Stomach (tissue), 9 donors: ENCODE results near the gene PDCD1. TPM values are rescaled to one million over a fixed set of nuclear protein-coding genes. Genes with fewer than 3 reads are reported as not detected.

ENCODE experiments used
- DNase-seq, 2 donors: peaks; one replicate each; pipeline versions ENCODE4 v3.0.0 to v3.0.0-alpha.2; 2013 to 2019
- H3K27ac ChIP-seq, 5 donors: fragments of 200-600 bp in 4 of 5; sonication (generic) in 4 of 5; one replicate each; pipeline ENCODE4 v1.5.1; 2013 to 2019; ENCODE audit warnings: mild to moderate bottlenecking in 1 of 5, moderate library complexity in 1 of 5
- H3K27me3 ChIP-seq, 3 donors: fragments of 200-600 bp; sonication (generic); one replicate each; pipeline ENCODE4 v1.5.1; 2017 to 2019; ENCODE audit warnings: mixed run types in 1 of 3
- H3K36me3 ChIP-seq, 4 donors: fragments of 200-600 bp; sonication (generic); 1 replicate in 3 of 4; 2 replicates in 1 of 4; pipeline ENCODE4 v1.5.1; 2016 to 2019
- H3K4me1 ChIP-seq, 4 donors: fragments of 200-600 bp; sonication (generic); one replicate each; pipeline ENCODE4 v1.5.1; 2016 to 2019
- H3K4me3 ChIP-seq, 4 donors: fragments of 200-600 bp; sonication (generic) in 3 of 4; one replicate each; pipeline ENCODE4 v1.5.1; 2016 to 2019; ENCODE audit warnings: mild to moderate bottlenecking in 1 of 4
- H3K9me3 ChIP-seq, 4 donors: fragments of 200-600 bp; sonication (generic); one replicate each; pipeline ENCODE4 v1.5.1; 2016 to 2019
- EP300 ChIP-seq: sonication (generic); formaldehyde crosslinking; IDR thresholded peaks from one replicate; pipeline ENCODE4 v1.6.1; 2017; ENCODE audit warnings: antibody characterized with exemption
- POLR2A ChIP-seq, 4 donors: fragments of 450-650 bp; IDR thresholded peaks; one replicate each; pipeline ENCODE4 v1.6.1; 2016; ENCODE audit warnings: antibody characterized with exemption in 4 of 4, control low read depth in 2 of 4, mild to moderate bottlenecking in 1 of 4, moderate library complexity in 1 of 4
- POLR2AphosphoS5 ChIP-seq, 3 donors: sonication (generic); formaldehyde crosslinking; IDR thresholded peaks; one replicate each; pipeline ENCODE4 v1.6.1; 2016; ENCODE audit warnings: antibody characterized with exemption in 3 of 3
- WGBS, 5 donors: extraction: QIAGEN DNeasy Blood & Tissue Kit in 3 of 5; methylation state at CpG; one replicate each; pipeline versions ENCODE4 v1.1.5 to v1.1.7; 2013 to 2018; 5-methylcytosine and 5-hydroxymethylcytosine counted together
- intact Hi-C: fragments of 100-400 bp; cut with DNase I; formaldehyde crosslinking; loops from one replicate; pipeline ENCODE4 v1.15.1; 2023; ENCODE audit warnings: low total_unique reads
- polyA plus RNA-seq, 3 donors: library from polyadenylated mRNA; stranded (reverse); fragments of 200-250 nt; gene quantifications; one replicate each; pipeline ENCODE4 v1.2.3, GENCODE V29; 2013
- total RNA-seq, 5 donors: library from RNA; depleted of rRNA; stranded (reverse); fragments of >200 nt; gene quantifications; one replicate each; pipeline versions ENCODE4 v1.1.0 to v1.2.3, GENCODE V29; 2014 to 2016
- TF ChIP-seq, protein P1 (sequence below), 7 experiments: fragments of 450-650 bp in 4 of 7; fragments of 200-600 bp in 3 of 7; sonication (generic) in 3 of 7; IDR thresholded peaks; one replicate each; pipeline ENCODE4 v1.5.1; 2016 to 2019; ENCODE audit warnings: antibody characterized with exemption in 7 of 7, control low read depth in 2 of 7, mild to moderate bottlenecking in 1 of 7
- donor health status: healthy with polysubstance abuse.
- donor health status: Bipolar disorder and iron deficiency.
- donor health status: healthy.

Gene PDCD1
- total and polyA plus RNA-seq, 8 donors = 0.18 to 2.2 (median 0.60) TPM; not detected in 3

GRCh38 chr2:241893265-241893664 lies 34.6 kb upstream of the PDCD1 start:
- TF ChIP-seq POLR2A (IDR thresholded peaks at IDR 0.05) (no peak), EP300 (no peak)
- no peak overlapping the region for H3K4me3 ChIP-seq
- H3K9me3 ChIP-seq = no peaks in the 10 kb centered on the region
- peak in 1 of 2 donors; percentile 1 for DNase-seq
- no peaks in the 10 kb centered on the region for H3K27me3 ChIP-seq
- peaks cover 0 to 20% (median 14%) of the 10 kb centered on the region in 4 donors for H3K4me1 ChIP-seq
- WGBS, 5 donors = 86 to 88% (median 86%) methylated on average over 11 to 16 of the region's 16 CpGs
- no peak overlapping the region for H3K27ac ChIP-seq
- H3K36me3 ChIP-seq = no peaks in the 10 kb centered on the region
- intact Hi-C loops = no loop called here

GRCh38 chr2:241892299-241893137 lies 33.8 kb upstream of the PDCD1 start:
- no peak for TF ChIP-seq EP300
- TF ChIP-seq, protein P1, sequence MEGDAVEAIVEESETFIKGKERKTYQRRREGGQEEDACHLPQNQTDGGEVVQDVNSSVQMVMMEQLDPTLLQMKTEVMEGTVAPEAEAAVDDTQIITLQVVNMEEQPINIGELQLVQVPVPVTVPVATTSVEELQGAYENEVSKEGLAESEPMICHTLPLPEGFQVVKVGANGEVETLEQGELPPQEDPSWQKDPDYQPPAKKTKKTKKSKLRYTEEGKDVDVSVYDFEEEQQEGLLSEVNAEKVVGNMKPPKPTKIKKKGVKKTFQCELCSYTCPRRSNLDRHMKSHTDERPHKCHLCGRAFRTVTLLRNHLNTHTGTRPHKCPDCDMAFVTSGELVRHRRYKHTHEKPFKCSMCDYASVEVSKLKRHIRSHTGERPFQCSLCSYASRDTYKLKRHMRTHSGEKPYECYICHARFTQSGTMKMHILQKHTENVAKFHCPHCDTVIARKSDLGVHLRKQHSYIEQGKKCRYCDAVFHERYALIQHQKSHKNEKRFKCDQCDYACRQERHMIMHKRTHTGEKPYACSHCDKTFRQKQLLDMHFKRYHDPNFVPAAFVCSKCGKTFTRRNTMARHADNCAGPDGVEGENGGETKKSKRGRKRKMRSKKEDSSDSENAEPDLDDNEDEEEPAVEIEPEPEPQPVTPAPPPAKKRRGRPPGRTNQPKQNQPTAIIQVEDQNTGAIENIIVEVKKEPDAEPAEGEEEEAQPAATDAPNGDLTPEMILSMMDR (IDR thresholded peaks at IDR 0.05) = no peak
- TF ChIP-seq POLR2AphosphoS5 (IDR thresholded peaks at IDR 0.05) = no peak
- TF ChIP-seq POLR2A (IDR thresholded peaks at IDR 0.05) = no peak
- Histone ChIP-seq H3K4me3 (no peak overlapping the region), H3K27ac (no peak overlapping the region), H3K4me1 (peaks cover 0 to 20% (median 14%) of the 10 kb centered on the region in 4 donors), H3K36me3 (no peaks in the 10 kb centered on the region), H3K27me3 (no peaks in the 10 kb centered on the region), H3K9me3 (peaks cover 0 to under 1% (median 0%) of the 10 kb centered on the region in 4 donors)
- intact Hi-C loops = no loop called here
- DNase-seq = peak in 1 of 2 donors; percentile 14
- WGBS, 5 donors = 73 to 86% (median 77%) methylated on average over 22 of the region's 22 CpGs

- Histone ChIP-seq H3K36me3 (peaks cover 0 to 3% (median 0%) of the 10 kb centered on the region in 4 donors), H3K27me3 (no peaks in the 10 kb centered on the region), H3K4me1 (peaks cover 0 to 20% (median 14%) of the 10 kb centered on the region in 4 donors), H3K9me3 (peaks cover 0 to 4% (median 0%) of the 10 kb centered on the region in 4 donors), H3K27ac (no peak overlapping the region), H3K4me3 (no peak overlapping the region)
- 62 to 80% (median 69%) methylated on average over 3 of the region's 3 CpGs for WGBS, 5 donors
- peak in 1 of 2 donors; percentile 2 for DNase-seq
- intact Hi-C loops = no loop called here
- TF ChIP-seq EP300 (no peak), POLR2A (IDR thresholded peaks at IDR 0.05) (no peak), POLR2AphosphoS5 (IDR thresholded peaks at IDR 0.05) (no peak)
- TF ChIP-seq, protein P1 (IDR thresholded peaks at IDR 0.05) = no peak
These were observed 33.2 kb upstream of the PDCD1 start for GRCh38 chr2:241891988-241892298.

DNA sequence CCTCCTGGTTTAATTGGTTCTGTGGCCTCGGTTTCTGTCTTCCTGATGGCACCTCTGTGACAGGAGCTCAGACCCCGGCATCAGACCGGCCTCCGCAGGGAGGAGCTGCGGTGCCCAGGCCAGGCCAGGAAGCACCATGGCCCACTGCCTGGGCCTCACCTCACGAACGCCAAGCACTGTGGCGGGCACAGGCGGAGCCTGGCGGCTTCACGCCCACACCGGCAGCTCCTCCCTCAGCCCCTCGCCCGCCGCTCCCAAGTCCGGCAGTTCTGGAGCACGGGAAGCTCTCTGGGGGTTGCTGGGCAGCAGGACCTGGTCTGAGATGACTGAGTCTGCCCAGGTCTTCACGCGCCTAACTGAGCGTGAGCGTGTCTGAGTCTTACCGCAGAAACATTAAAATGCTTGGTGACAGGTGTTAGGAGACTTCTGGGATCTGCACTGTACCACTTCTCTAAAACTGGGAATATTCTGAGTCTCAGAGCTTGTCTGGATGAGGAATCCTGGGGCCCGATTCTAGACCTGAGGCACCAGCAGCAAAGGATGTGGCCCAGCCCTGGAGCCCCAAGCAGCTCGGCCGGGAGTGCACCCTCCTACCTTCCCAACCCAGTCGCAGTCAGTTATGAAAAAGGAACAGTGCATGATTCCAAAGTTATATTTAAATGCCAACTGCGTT lies 32.8 kb upstream of the PDCD1 start:
- intact Hi-C loops = no loop called here

More for the DNA sequence above, 32.8 kb upstream of the PDCD1 start:
- H3K27ac ChIP-seq = no peak overlapping the region
- peaks cover 0 to 4% (median 0%) of the 10 kb centered on the region in 4 donors for H3K9me3 ChIP-seq
- peaks cover 0 to 20% (median 14%) of the 10 kb centered on the region in 4 donors for H3K4me1 ChIP-seq
- TF ChIP-seq POLR2AphosphoS5 (IDR thresholded peaks at IDR 0.05) (no peak), EP300 (no peak), POLR2A (IDR thresholded peaks at IDR 0.05) (no peak)
- TF ChIP-seq, protein P1 (IDR thresholded peaks at IDR 0.05) = no peak
- no peaks in the 10 kb centered on the region for H3K27me3 ChIP-seq
- WGBS, 5 donors = 83 to 89% (median 87%) methylated on average over 22 to 27 of the region's 27 CpGs
- H3K4me3 ChIP-seq = no peak overlapping the region
- peaks cover 0 to 3% (median 0%) of the 10 kb centered on the region in 4 donors for H3K36me3 ChIP-seq
- no peak for DNase-seq
